GM19328 (cell line): ENCODE data around the gene RMI2.

Experiments used
- ATAC-seq: cut with Tn5 transposase; IDR thresholded peaks from one replicate; pipeline ENCODE4 v1.9.1; 2021; ENCODE audit warnings: mild to moderate bottlenecking, moderate library complexity; ENCODE audit not compliant: unreplicated experiment

RMI2 gene

GRCh38 chr16:11396241-11397048, 51.2 kb downstream of the RMI2 start:
- ATAC-seq, result no peak

GRCh38 chr16:11398136-11398535, 52.9 kb downstream of the RMI2 start:
- ATAC-seq, result no peak

DNA sequence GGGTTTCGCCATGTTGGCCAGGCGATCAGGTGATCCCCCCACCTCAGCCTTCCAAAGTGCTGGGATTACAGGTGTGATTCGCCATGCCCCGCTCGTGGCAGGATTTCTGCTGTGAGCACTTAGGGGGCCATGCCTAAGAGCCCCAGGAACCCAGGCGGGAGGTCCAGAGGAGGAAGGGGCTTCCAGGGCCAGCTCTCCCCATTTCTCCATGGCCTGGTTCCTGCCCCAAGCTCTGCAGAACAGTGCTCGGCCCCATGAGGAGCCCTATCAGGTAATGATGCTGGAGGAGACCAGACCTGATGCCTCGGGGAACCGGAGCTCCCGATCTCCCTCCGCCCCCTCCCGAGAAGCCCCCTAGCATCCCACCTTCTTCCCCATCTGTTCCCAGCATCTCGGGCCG, 53.6 kb downstream of the RMI2 start:
- ATAC-seq, result no peak

GRCh38 chr16:11399261-11399831, 54.1 kb downstream of the RMI2 start:
- no peak for ATAC-seq

- ATAC-seq, result no peak
These were observed 54.8 kb downstream of the RMI2 start for GRCh38 chr16:11400076-11400475.
